ENCODE measurements around the gene CFAP46. TPM values are rescaled to one million over a fixed set of nuclear protein-coding genes. Genes with fewer than 3 reads are reported as not detected.

The CFAP46 gene
- total RNA-seq, 1 donor from 2014 or later: not detected

DNA sequence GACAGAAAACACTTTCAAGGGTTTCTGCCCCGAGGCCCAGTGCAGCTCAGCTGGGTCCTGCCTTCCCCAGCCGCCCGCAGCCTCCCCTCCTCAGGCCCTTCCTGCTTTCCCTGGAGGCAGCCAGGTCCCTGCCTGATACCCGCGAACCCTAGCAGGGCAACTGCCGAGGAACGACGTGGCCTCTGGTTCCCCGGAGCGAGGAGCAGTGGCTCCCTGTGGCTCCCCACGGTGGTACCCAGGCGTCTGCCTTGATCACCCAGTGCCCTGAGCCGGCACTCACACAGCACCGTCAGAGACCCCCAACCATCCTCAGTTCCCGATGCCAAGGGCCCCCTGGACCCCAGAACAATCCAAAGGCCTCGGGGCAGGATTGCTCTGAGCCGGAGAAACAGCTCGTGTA, 58.3 kb downstream of the CFAP46 start:
- intact Hi-C loops (cut with micrococcal nuclease): no loop called here

- intact Hi-C loops (cut with micrococcal nuclease): no loop called here
These were observed 58.9 kb downstream of the CFAP46 start for GRCh38 chr10:132883391-132883881.

- intact Hi-C loops (cut with micrococcal nuclease): no loop called here
These were observed 60.1 kb downstream of the CFAP46 start for GRCh38 chr10:132882069-132882951.

DNA sequence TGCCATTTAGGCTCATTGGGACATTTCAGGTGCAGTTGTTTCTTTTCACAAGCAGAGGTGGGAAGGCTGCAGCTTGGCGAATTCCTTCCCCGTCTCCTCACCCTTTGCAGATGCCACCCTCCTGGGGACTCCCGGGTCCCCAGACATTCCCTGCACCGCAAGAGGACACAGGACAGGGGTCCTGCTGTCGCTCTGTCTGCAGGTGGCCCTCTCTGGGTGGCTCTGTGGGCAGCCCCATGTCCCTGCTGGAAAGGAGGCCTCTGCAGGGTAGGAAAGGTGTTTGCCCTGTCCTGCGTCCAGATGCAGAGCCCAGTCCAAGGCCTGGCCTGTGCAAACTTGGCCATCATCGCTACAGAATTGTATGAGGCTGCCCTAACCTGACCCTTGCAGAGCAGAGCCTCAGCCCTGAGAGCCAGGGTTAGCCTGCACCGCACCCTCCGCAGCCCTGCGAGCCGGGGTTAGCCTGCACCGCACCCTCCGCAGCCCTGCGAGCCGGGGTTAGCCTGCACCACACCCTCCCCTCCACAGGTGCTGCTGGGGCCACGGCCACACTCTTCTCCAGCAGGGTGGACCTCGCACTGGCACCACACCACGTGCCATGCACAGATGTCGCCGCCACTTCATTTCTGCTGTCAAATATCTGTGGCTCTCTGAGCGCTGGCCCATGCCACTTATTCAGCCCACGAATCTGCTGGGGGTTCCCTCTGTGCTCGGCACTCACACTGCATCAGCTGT, 61.0 kb downstream of the CFAP46 start:
- intact Hi-C loops (cut with micrococcal nuclease): no loop called here

DNA sequence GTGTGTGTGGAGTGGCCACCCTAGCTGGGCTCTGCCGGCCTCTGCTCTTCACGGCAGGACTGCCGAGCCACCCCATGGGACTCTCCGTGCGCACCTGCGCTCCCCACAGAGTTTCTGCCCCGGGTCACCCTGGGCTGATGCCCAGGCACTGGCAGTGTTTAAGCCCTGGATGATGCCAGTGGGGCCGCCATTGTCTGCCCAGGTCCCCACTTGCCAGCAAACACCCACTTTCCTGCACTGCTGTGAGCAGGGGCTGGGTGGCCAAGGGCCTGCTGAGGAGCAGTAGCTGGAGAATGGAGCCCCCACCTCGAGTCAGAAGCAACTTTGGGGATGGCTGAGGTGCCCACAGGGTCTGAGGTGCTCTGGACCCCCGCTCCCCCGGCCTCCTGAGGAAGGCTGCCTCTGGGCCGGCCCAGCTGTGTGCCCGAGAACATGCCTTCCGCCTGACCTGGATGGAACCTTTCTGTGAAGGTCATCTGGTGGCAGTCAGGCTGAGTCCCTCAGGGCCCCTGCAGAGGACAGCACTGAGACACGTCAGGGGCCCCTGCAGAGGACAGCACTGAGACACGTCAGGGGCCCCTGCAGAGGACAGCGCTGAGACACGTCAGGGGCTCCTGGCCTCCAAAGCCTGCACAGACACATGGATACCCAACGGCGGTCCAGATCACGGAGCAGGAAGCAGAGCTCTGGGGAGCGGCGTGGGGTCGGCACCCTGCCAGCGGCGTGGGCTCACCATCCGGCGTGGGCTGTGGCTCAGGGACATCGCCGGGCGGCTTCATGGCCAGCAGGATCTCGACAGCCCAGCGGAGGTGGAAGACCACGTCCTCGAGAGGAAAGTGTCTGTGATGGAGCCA, 62.0 kb downstream of the CFAP46 start:
- intact Hi-C loops (cut with micrococcal nuclease): no loop called here

GRCh38 chr10:132879408-132880127, 62.8 kb downstream of the CFAP46 start:
- intact Hi-C loops (cut with micrococcal nuclease): no loop called here

DNA sequence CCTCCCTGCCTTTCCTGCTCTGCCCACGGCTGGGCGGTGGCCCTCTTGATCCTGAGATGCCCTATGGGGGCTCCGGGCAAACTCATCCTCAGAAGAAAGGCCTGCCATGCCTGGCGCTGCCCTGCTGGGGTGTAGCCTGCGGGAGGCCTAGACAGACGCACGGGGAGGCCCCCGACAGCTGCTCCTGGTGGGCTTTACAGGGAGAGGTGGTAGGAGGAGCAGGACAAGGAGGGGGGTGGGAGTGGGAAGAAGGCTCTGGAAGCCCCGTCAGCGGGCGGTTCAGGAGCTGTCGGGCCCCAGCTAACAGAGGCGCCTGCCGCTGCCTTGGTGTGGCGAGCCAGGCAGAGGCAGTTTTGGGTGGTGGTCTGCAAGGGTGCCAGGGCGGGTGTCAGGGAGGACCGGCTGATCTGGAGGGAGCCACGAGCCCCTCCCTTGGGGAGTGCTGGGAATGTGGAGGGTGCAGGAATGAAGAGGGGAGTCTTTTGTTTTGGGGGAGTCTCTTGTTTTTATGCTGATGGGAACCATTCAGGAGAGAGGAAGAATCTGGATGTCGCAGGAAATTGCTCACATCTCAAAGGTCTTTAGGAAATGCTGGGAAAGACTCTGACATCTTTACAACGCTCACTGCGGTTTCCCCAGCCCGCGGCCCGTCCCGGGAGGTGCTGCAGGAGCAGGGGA, 63.5 kb downstream of the CFAP46 start:
- intact Hi-C loops (cut with micrococcal nuclease): no loop called here

DNA sequence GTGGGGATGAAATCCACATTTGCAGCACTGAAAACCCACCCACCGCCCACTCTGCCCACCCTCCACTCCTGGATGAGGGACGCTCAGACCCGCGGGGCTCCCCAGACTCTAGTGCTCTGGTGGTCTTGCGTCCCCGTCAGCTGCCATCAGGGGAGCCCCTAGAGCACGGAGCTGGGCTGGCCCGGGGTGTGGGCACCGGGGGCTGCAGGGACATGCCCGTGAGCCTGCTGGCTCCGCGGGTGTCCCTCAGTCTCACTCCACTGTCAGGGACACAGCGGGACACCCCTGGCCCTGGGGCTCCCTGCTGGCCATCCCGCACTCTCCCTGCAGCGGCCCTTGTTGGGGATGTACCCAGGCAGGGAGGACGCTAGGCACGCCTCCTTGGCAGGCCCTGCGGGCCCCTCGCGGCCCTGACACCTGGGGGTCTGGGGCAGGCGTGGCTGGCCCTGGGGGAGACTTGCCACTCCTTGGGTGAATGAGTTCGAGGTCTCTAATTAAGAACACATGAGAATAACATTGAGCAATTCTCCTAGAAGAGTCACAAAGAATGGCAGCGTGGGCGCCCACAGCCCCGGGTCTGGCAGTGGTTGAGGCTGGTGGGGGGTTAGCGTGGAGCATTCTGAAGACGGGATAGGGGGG, 64.2 kb downstream of the CFAP46 start:
- intact Hi-C loops (cut with micrococcal nuclease): no loop called here

- intact Hi-C loops (cut with micrococcal nuclease): no loop called here
These were observed 64.9 kb downstream of the CFAP46 start for GRCh38 chr10:132877473-132877872.

DNA sequence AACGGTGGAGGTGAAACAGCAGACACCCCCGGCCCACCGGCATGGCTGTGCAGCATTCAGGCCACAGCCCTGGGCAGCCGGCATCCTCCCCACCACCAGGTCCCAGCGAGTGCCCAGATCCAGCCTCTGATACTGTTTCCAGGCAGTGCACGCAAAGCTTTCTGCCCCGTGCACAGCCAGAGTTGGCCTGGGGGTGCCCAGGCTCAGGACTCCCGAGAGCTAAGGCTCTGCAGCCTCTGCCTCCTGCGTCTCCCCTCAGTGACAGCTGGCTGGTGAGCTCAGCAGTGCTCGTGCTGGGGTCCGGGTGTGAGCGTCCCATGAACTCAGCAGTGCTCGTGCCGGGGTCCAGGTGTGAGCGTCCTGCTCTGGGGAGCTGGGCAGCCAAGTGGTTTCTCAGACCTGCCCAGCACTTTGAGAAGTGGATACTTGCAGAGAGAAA, 65.4 kb downstream of the CFAP46 start:
- intact Hi-C loops (cut with micrococcal nuclease): no loop called here

DNA sequence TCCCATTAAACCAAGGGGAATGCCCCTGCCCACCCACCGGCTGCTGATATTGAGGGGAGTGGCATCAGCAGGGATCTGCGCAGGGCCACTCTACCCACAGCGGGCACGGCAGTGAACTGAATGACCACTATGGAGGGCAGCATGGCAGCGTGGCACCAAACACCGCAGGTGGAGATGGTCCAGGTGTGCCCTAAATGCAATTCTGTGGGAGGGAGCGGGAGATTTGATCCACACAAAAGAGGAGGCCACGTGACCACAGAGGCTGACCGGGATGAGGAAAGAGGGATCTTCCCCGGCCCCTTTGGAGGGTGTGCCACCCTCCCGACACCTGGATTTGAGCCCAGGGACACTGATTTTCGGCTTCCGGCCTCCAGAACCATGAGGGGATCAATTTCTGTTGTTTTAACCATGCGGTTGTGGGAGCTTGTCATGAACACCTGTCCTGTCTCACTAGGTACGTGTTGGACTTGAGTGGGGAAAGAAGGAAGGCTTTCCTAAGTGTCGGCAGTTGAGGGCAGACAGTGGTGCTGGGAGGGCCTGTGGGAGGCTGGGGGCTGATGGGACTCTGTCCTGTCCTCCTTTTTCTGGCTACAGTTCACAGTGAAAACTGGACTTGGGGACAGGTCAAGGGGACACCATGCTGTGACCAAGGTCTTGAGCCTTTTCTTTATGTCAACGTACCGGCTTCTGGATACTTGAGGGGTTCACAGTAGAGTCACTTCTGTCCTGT, 66.1 kb downstream of the CFAP46 start:
- intact Hi-C loops (cut with micrococcal nuclease): no loop called here

- intact Hi-C loops (cut with micrococcal nuclease): no loop called here
These were observed 66.9 kb downstream of the CFAP46 start for GRCh38 chr10:132875435-132875834.

GRCh38 chr10:132873395-132873794, 69.0 kb downstream of the CFAP46 start:
- intact Hi-C loops (cut with micrococcal nuclease): no loop called here

GRCh38 chr10:132872658-132873057, 69.7 kb downstream of the CFAP46 start:
- intact Hi-C loops (cut with micrococcal nuclease): no loop called here

DNA sequence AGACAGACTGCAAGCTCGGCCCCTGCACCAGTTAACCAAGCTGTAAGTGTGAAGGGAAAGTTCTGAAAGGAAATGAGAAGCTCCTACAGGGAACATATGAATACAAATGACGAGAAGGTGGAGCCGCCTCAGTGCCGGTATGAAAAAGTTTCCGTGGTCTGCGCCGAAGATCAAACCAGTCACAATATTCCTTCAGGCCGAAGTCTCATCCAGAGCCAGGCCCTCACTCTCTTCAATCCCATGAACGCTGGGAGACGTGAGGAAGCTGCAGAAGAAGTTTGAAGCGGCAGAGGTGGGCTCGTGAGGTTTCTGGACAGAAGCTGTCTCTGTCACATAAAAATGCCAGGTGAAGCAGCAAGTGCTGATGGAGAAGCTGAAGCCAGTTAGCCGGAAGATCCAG, 71.9 kb downstream of the CFAP46 start:
- intact Hi-C loops (cut with micrococcal nuclease): no loop called here

DNA sequence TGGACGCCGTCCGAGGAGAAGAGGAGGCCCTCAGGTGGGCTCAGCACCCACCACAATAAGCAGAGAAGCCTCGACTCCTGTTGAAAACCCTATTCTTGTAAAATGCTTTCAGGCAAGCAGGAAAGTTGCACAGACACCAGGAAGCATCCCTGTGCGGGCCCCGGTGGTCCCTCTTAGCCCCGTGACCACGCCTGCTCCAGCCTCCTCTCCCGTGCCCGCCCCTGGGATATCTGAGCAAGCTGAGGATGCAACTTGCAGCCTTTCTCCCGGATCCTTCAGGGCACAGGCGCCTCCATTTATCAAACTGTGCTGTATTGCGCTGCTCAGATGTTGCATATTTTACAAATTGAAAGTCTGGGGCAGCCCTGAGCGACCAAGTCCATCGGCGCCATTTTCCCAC, 72.7 kb downstream of the CFAP46 start:
- intact Hi-C loops (cut with micrococcal nuclease): no loop called here

- intact Hi-C loops (cut with micrococcal nuclease): no loop called here
These were observed 73.4 kb downstream of the CFAP46 start for GRCh38 chr10:132868995-132869394.

DNA sequence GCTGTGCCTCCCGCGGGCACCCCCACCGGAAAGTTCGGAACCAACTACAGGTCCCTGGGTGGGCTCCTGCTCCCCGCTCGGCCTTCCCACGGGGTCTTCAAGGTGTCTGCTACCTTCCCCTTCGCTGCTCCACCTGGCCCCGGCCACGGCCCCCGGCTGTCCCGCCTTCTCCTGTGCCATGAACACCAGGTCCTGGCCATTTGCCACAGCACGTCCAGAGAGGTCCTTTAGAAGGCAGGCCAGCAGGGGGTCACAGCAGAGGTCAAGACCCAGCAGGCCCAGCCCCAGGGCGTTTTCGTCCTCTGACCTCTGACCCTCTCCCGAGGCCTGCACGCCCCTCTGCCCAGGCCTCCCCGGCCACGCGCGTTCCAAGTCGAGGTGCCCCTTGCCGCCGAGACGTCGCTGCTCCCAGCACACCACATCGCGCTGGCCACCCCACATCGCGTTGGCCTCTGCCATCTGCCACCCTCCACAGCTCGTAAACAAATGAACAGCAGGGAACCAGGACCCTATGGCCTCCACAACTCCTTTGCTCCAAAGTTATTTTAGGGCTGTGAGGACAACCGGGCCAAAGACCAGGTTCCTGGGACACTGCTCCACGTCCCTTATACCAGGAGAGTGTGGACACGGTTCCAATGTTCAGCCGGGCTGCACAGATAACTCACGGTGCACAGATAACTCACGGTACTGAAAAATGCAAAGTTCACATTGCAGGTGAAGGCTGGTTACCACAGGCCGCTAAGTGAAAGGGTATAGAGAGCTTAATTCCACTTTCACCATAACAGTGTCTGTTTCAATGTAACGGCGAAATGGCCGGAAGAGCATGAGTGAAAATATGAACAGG, 74.3 kb downstream of the CFAP46 start:
- intact Hi-C loops (cut with micrococcal nuclease): no loop called here

Measured in T-helper 1 cell treated with Interleukin-12 subunit alpha and Interleukin-12 subunit beta and Interleukin-4 antibody, amounts not matched to agents 30 ng/mL and 1 ng/mL, for 36 hours (primary cell).